Esophagus muscularis mucosa (tissue), 3 donors: ENCODE results near the gene SEMA6A.

ENCODE experiments used
- CTCF ChIP-seq, 3 experiments: fragments of 200-600 bp in 2 of 3; fragments of 450-650 bp in 1 of 3; sonication (generic) in 2 of 3; IDR thresholded peaks; one replicate each; pipeline ENCODE4 v1.5.1; 2017 to 2019; ENCODE audit warnings: antibody characterized with exemption in 3 of 3, mild to moderate bottlenecking in 2 of 3, moderate library complexity in 1 of 3
- POLR2A ChIP-seq: fragments of 450-650 bp; IDR thresholded peaks from one replicate; pipeline ENCODE4 v1.6.1; 2017; ENCODE audit warnings: antibody characterized with exemption, moderate library complexity, mild to moderate bottlenecking, low read depth
- POLR2AphosphoS5 ChIP-seq, 2 donors: sonication (generic); formaldehyde crosslinking; IDR thresholded peaks; one replicate each; pipeline ENCODE4 v1.6.1; 2017; ENCODE audit warnings: antibody characterized with exemption in 2 of 2

GRCh38 chr5:116574367-116575325 lies at the start of gene SEMA6A:
- TF ChIP-seq CTCF (IDR thresholded peaks at IDR 0.05) (no peak), POLR2AphosphoS5 (IDR thresholded peaks at IDR 0.05) (peak; percentile 86 to 89), POLR2A (peak; percentile 33)
